Mesenchymal stem cell (in vitro differentiated cells and primary cell): ENCODE results near the gene ZNF618.

Experiments used
- DNase-seq: peaks from one replicate; pipeline ENCODE4 v3.0.0-alpha.2; 2013
- H2AFZ ChIP-seq: one replicate; pipeline ENCODE4 v1.6.1; 2013; ENCODE audit warnings: low read depth, mild to moderate bottlenecking, control low read depth, inconsistent platforms, low read length, moderate library complexity
- H2AK5ac ChIP-seq: 2 replicates; pipeline ENCODE4 v1.6.1; 2013; ENCODE audit warnings: low read length, moderate library complexity, mild to moderate bottlenecking, inconsistent platforms; ENCODE audit not compliant: severe bottlenecking
- H2BK120ac ChIP-seq: one replicate; pipeline ENCODE4 v1.6.1; 2013; ENCODE audit warnings: low read depth, mild to moderate bottlenecking, inconsistent platforms, low read length, moderate library complexity
- H2BK12ac ChIP-seq, 2 experiments: one replicate each; pipeline ENCODE4 v1.6.1; 2013; ENCODE audit warnings: inconsistent platforms in 2 of 2, low read length in 2 of 2, mild to moderate bottlenecking in 2 of 2, moderate library complexity in 2 of 2, control low read depth in 1 of 2
- H2BK15ac ChIP-seq: one replicate; pipeline ENCODE4 v1.6.1; 2013; ENCODE audit warnings: mild to moderate bottlenecking, low read depth, inconsistent platforms; ENCODE audit not compliant: poor library complexity, severe bottlenecking
- H2BK5ac ChIP-seq: 2 replicates; pipeline ENCODE4 v1.6.1; 2013; ENCODE audit warnings: low read depth, mild to moderate bottlenecking, low read length, control low read depth, inconsistent platforms; ENCODE audit not compliant: poor library complexity, severe bottlenecking
- H3K14ac ChIP-seq, 2 experiments: one replicate each; pipeline ENCODE4 v1.6.1; 2013; ENCODE audit warnings: inconsistent platforms in 2 of 2, low read length in 2 of 2, control low read depth in 1 of 2, mild to moderate bottlenecking in 1 of 2, moderate library complexity in 1 of 2
- H3K18ac ChIP-seq, 2 experiments: one replicate each; pipeline ENCODE4 v1.6.1; 2013; ENCODE audit warnings: inconsistent platforms in 2 of 2, low read length in 2 of 2, control low read depth in 1 of 2, low read depth in 1 of 2, mild to moderate bottlenecking in 1 of 2
- H3K23ac ChIP-seq, 2 experiments: one replicate each; pipeline ENCODE4 v1.6.1; 2013; ENCODE audit warnings: inconsistent platforms in 2 of 2, low read length in 2 of 2, mild to moderate bottlenecking in 2 of 2, moderate library complexity in 2 of 2, control low read depth in 1 of 2
- H3K27ac ChIP-seq: 2 replicates; pipeline ENCODE4 v1.5.1; 2013; ENCODE audit warnings: mild to moderate bottlenecking, moderate library complexity, low read length, control low read depth, inconsistent platforms; ENCODE audit not compliant: poor library complexity, severe bottlenecking
- H3K27me3 ChIP-seq, 2 experiments: 2 replicates each; pipeline versions ENCODE4 v1.6.1 to v1.7.0; 2013; ENCODE audit warnings: low read length in 2 of 2, mild to moderate bottlenecking in 2 of 2, moderate library complexity in 2 of 2, control low read depth in 1 of 2, inconsistent platforms in 1 of 2; ENCODE audit not compliant: control insufficient read depth in 1 of 2, insufficient read depth in 1 of 2
- H3K36me3 ChIP-seq, 2 experiments: 2 replicates each; pipeline versions ENCODE4 v1.6.1 to v1.7.0; 2013; ENCODE audit warnings: low read length in 2 of 2, control low read depth in 1 of 2, inconsistent platforms in 1 of 2, low read depth in 1 of 2, mild to moderate bottlenecking in 1 of 2; ENCODE audit not compliant: insufficient read depth in 2 of 2, control insufficient read depth in 1 of 2
- H3K4ac ChIP-seq, 2 experiments: one replicate each; pipeline ENCODE4 v1.6.1; 2013; ENCODE audit warnings: inconsistent platforms in 2 of 2, low read length in 2 of 2, mild to moderate bottlenecking in 2 of 2, moderate library complexity in 2 of 2, control low read depth in 1 of 2, low read depth in 1 of 2
- H3K4me1 ChIP-seq: 2 replicates; pipeline ENCODE4 v1.6.1; 2013; ENCODE audit warnings: low read depth, low read length, control low read depth; ENCODE audit not compliant: control insufficient read depth, insufficient read depth
- H3K4me2 ChIP-seq: 2 replicates; pipeline ENCODE4 v1.6.1; 2013; ENCODE audit warnings: low read length, mild to moderate bottlenecking, inconsistent platforms; ENCODE audit not compliant: poor library complexity, severe bottlenecking
- H3K4me3 ChIP-seq, 2 experiments: 2 replicates each; pipeline versions ENCODE4 v1.5.1 to v1.7.0; 2013; ENCODE audit warnings: low read length in 2 of 2, mild to moderate bottlenecking in 2 of 2, control low read depth in 1 of 2, low read depth in 1 of 2; ENCODE audit not compliant: insufficient read depth in 1 of 2
- H3K79me1 ChIP-seq: replicated peaks from 2 replicates; pipeline ENCODE4 v1.6.1; 2013; ENCODE audit warnings: mild to moderate bottlenecking, control low read depth, low read length, inconsistent platforms; ENCODE audit not compliant: poor library complexity, severe bottlenecking
- H3K9ac ChIP-seq: 2 replicates; pipeline ENCODE4 v1.7.0; 2013; ENCODE audit warnings: mild to moderate bottlenecking, low read length, moderate library complexity
- H3K9me3 ChIP-seq: 2 replicates; pipeline ENCODE4 v1.7.0; 2013; ENCODE audit warnings: mild to moderate bottlenecking, low read length; ENCODE audit not compliant: control insufficient read depth
- H4K8ac ChIP-seq: one replicate; pipeline ENCODE4 v1.6.1; 2013; ENCODE audit warnings: inconsistent platforms, mild to moderate bottlenecking, low read length, moderate library complexity
- H4K91ac ChIP-seq: one replicate; pipeline ENCODE4 v1.6.1; 2013; ENCODE audit warnings: mild to moderate bottlenecking, low read length, inconsistent platforms
- WGBS: methylation state at CpG from one replicate; pipeline ENCODE4 v1.1.7; 2013; ENCODE audit warnings: mixed read lengths; 5-methylcytosine and 5-hydroxymethylcytosine counted together

ZNF618 gene

GRCh38 chr9:113976915-113977314 is 100.8 kb downstream of the ZNF618 start:
- Histone ChIP-seq H2AK5ac (no peak overlapping the region), H2BK12ac (no peak overlapping the region), H2BK120ac (no peak overlapping the region), H3K9ac (no peak overlapping the region), H3K18ac (no peak overlapping the region), H4K8ac (no peak overlapping the region), H3K4me3 (no peak overlapping the region), H2AFZ (no peak overlapping the region), H3K4ac (no peak overlapping the region), H3K14ac (peak overlapping the region in 1 of 2 experiments; percentile 5), H3K27ac (no peak overlapping the region), H3K23ac (no peak overlapping the region), H2BK15ac (no peak overlapping the region), H4K91ac (no peak overlapping the region), H3K9me3 (no peaks in the 10 kb centered on the region), H3K36me3 (peaks cover 26 to 27% of the 10 kb centered on the region in 2 experiments), H2BK5ac (no peak overlapping the region), H3K4me2 (no peak overlapping the region), H3K79me1 (peaks cover 53% of the 10 kb centered on the region), H3K4me1 (peaks cover 22% of the 10 kb centered on the region), H3K27me3 (no peaks in the 10 kb centered on the region)
- no peak for DNase-seq
- WGBS = 97% methylated on average over 8 of the region's 8 CpGs

DNA sequence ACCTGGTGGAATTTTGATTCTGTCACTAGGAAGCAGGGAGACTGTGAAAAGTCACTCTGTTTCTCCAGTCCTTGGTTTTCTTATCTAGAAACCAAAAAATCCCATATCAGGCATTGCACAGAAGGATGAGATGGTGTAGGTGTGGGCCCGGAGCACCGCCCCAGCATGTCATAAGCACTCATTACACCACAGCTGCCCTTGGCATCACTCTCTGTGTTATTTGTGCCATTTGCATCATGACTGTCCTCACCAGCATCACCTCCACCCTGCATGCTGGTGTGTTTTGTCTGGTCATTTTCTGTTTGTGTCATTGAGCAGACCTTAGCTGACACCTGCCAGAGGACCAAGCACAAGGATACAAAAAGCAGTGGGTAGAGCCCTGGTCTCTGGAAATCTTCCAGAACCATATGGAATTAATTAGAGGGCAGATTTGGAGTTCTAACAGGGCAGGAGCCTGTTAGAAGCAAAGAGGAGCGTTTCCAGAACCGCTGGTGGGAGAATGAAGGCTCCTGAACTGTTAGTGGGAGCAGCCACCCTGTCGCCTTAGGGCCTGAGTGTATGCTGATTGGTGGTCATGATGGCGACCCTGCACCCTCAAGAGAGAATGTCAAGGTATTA is 102.7 kb downstream of the ZNF618 start:
- Histone ChIP-seq H3K36me3 (peaks cover 21 to 22% of the 10 kb centered on the region in 2 experiments), H2AK5ac (no peak overlapping the region), H4K91ac (no peak overlapping the region), H3K18ac (no peak overlapping the region), H2AFZ (no peak overlapping the region), H3K9ac (no peak overlapping the region), H3K4me2 (no peak overlapping the region), H2BK12ac (no peak overlapping the region), H3K23ac (no peak overlapping the region), H2BK120ac (no peak overlapping the region), H2BK15ac (no peak overlapping the region), H3K27me3 (no peaks in the 10 kb centered on the region), H4K8ac (no peak overlapping the region), H3K4me1 (peaks cover 23% of the 10 kb centered on the region), H3K9me3 (no peaks in the 10 kb centered on the region), H2BK5ac (no peak overlapping the region), H3K79me1 (peaks cover 54% of the 10 kb centered on the region), H3K4ac (no peak overlapping the region), H3K4me3 (no peak overlapping the region), H3K14ac (no peak overlapping the region), H3K27ac (no peak overlapping the region)
- 98% methylated on average over 4 of the region's 6 CpGs for WGBS
- no peak for DNase-seq

GRCh38 chr9:113979343-113980127 is 103.4 kb downstream of the ZNF618 start:
- Histone ChIP-seq H2BK15ac (no peak overlapping the region), H2AK5ac (peak overlapping the region; percentile 11), H3K4me3 (no peak overlapping the region), H2BK12ac (no peak overlapping the region), H3K79me1 (peaks cover 60% of the 10 kb centered on the region), H3K27ac (peak overlapping the region; percentile 10), H3K4me2 (no peak overlapping the region), H3K4ac (no peak overlapping the region), H2AFZ (no peak overlapping the region), H3K9me3 (no peaks in the 10 kb centered on the region), H3K14ac (peak overlapping the region in 1 of 2 experiments; percentile 9), H2BK120ac (no peak overlapping the region), H3K9ac (no peak overlapping the region), H4K8ac (no peak overlapping the region), H3K36me3 (peaks cover 25 to 26% of the 10 kb centered on the region in 2 experiments), H3K18ac (no peak overlapping the region), H3K27me3 (no peaks in the 10 kb centered on the region), H4K91ac (no peak overlapping the region), H3K4me1 (peaks cover 25% of the 10 kb centered on the region), H2BK5ac (no peak overlapping the region), H3K23ac (no peak overlapping the region)
- DNase-seq = peak; percentile 17
- 77% methylated on average over 6 of the region's 6 CpGs for WGBS

DNA sequence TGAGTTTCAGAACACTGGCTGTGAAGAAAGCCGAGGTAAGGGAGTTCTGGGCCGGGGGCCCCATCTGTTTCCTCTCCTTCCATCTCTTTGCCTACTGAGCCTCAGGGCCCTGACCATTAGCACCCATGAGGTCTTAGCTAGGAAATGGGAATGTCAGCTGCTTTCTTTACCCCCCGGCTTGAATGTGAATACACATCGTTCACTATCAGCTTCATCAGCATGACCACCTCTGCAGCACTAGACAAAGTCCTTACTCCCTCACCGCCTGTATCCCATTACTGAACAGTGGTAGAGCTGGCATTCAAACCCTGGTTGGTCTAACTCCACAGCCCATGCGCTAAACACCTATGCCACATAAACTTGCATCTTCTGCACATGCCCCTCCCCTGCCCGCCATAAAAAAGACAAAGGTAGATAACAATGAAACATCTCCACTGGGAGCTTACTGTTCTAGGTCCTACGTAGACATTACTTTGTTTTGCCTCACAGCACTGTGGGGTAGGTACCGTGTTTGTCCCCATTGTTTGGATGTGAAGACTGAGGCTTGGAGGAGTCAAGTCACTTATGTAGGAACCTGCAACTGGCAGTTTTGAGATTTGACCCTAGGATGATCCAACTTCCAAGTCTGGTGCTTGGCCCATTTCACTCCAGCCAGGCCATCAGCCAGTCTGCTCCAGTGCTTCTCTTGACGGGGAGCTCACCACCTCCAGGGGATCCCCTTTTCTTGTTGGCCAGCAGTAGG is 108.7 kb downstream of the ZNF618 start:
- peaks cover 19% of the 10 kb centered on the region for H3K4me1 ChIP-seq
- H3K4me2 ChIP-seq = no peak overlapping the region
- H4K8ac ChIP-seq = no peak overlapping the region
- no peak overlapping the region for H3K14ac ChIP-seq
- no peak for DNase-seq
- H3K18ac ChIP-seq = no peak overlapping the region
- H3K27me3 ChIP-seq = no peaks in the 10 kb centered on the region
- no peak overlapping the region for H2AK5ac ChIP-seq
- H3K4me3 ChIP-seq = no peak overlapping the region
- H2BK120ac ChIP-seq = no peak overlapping the region
- no peak overlapping the region for H3K23ac ChIP-seq
- no peak overlapping the region for H2BK12ac ChIP-seq
- H3K27ac ChIP-seq = no peak overlapping the region
- H2AFZ ChIP-seq = no peak overlapping the region
- peaks cover 69% of the 10 kb centered on the region for H3K79me1 ChIP-seq
- no peak overlapping the region for H2BK5ac ChIP-seq
- WGBS = 91% methylated on average over 10 of the region's 10 CpGs
- peaks cover 47 to 57% of the 10 kb centered on the region in 2 experiments for H3K36me3 ChIP-seq
- no peak overlapping the region for H2BK15ac ChIP-seq
- no peak overlapping the region for H3K9ac ChIP-seq
- H3K4ac ChIP-seq = no peak overlapping the region
- no peak overlapping the region for H4K91ac ChIP-seq
- H3K9me3 ChIP-seq = no peaks in the 10 kb centered on the region
